Measurements from ENCODE around the gene MYO5B. TPM values are rescaled to one million over a fixed set of nuclear protein-coding genes. Genes with fewer than 3 reads are reported as not detected.
"Not testable (repeated sequence)": the region's sequence is repeated elsewhere in the genome, so short reads cannot be mapped to it uniquely, and the experiment has no call there.

The MYO5B gene
- total RNA-seq, 1 experiment from 2014 or later, result 56.7 TPM

DNA sequence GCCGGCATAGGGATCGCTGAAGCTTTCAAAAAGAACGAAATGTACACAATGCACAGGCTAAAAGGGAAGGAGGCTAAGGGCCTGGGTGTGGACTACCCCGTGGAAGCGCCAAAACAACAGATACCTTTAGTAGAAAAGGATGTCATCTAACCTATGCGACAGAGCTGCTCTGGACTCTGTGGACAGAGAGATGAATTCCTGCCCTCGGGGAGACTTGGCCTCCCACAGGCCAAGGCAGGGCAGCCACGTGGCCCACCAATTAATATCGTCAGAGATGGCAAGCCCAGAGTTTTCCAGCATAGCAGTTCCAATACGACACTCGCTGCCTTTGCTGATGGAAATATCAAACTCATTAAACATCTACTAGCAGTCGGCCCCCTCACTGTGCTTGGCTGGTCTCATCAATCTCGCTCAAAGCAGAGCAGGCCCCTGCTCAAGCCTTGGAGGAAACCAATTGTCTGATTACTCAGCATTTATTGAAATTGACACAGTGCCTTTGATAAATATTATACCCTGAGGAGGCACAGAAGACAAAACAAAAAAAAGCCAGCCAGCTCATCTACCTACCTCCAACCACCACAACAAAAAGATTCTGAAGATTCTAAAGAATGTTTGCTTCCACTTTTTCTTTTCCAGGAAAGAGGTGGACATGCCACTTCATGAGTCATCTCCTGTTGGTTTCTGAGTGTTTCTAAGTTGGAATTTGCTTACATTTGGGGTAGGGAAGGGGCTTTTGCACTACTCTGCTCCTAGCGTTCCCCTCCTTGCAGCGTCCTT lies 302.6 kb downstream of the MYO5B start:
- intact Hi-C loops (cut with micrococcal nuclease; ENCODE audit: unreplicated experiment), result no loop called here
- DNase-seq, result no peak
- no peaks in the 10 kb centered on the region for H3K36me3 Mint-ChIP-seq (ENCODE audit: insufficient read depth, unreplicated experiment)
- no peak overlapping the region for H3K4me3 Mint-ChIP-seq (ENCODE audit: low read depth, unreplicated experiment)
- CTCF ChIA-PET, result no interaction called here
- no peak overlapping the region for H3K27ac Mint-ChIP-seq (ENCODE audit: unreplicated experiment)
- BruUV-seq (replicated peaks), result no TSS peak
- peaks cover 8% of the 10 kb centered on the region for H3K4me1 Mint-ChIP-seq (ENCODE audit: low read depth, unreplicated experiment)
- no peaks in the 10 kb centered on the region for H3K9me3 Mint-ChIP-seq (ENCODE audit: low read depth, unreplicated experiment)
- H3K27me3 Mint-ChIP-seq (ENCODE audit: unreplicated experiment), result no peaks in the 10 kb centered on the region
- TF ChIP-seq, protein P1, sequence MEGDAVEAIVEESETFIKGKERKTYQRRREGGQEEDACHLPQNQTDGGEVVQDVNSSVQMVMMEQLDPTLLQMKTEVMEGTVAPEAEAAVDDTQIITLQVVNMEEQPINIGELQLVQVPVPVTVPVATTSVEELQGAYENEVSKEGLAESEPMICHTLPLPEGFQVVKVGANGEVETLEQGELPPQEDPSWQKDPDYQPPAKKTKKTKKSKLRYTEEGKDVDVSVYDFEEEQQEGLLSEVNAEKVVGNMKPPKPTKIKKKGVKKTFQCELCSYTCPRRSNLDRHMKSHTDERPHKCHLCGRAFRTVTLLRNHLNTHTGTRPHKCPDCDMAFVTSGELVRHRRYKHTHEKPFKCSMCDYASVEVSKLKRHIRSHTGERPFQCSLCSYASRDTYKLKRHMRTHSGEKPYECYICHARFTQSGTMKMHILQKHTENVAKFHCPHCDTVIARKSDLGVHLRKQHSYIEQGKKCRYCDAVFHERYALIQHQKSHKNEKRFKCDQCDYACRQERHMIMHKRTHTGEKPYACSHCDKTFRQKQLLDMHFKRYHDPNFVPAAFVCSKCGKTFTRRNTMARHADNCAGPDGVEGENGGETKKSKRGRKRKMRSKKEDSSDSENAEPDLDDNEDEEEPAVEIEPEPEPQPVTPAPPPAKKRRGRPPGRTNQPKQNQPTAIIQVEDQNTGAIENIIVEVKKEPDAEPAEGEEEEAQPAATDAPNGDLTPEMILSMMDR (IDR thresholded peaks at IDR 0.05; ENCODE audit: unreplicated experiment), result no peak

DNA sequence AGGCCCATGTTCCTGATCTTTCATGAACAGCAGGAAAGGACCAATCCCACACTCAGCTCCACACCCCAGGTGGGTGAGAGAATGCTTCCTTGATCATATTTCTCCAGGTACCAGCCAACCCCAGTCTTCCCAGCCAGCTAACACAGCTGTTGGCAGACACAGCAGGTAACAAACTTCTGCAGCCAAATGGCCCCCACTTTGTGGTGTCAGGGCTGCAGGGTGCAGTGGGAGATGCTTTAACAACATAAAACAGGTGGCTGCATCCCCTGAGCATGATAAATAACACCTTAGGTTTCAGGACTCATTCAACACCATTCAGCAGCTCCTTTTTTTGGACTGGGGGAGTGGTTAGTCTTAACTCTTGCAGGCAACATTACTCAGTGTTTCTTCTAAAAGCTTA lies 304.9 kb downstream of the MYO5B start:
- intact Hi-C loops (cut with micrococcal nuclease; ENCODE audit: unreplicated experiment), result no loop called here
- Mint-ChIP-seq H3K9me3 (ENCODE audit: low read depth, unreplicated experiment) (no peaks in the 10 kb centered on the region), H3K4me1 (ENCODE audit: low read depth, unreplicated experiment) (peaks cover 8% of the 10 kb centered on the region), H3K36me3 (ENCODE audit: insufficient read depth, unreplicated experiment) (no peaks in the 10 kb centered on the region), H3K27me3 (ENCODE audit: unreplicated experiment) (no peaks in the 10 kb centered on the region), H3K27ac (ENCODE audit: unreplicated experiment) (no peak overlapping the region), H3K4me3 (ENCODE audit: low read depth, unreplicated experiment) (no peak overlapping the region)
- no TSS peak for BruUV-seq (replicated peaks)
- no peak for DNase-seq
- TF ChIP-seq, protein P1 (IDR thresholded peaks at IDR 0.05; ENCODE audit: unreplicated experiment), result no peak
- CTCF ChIA-PET, result no interaction called here

DNA sequence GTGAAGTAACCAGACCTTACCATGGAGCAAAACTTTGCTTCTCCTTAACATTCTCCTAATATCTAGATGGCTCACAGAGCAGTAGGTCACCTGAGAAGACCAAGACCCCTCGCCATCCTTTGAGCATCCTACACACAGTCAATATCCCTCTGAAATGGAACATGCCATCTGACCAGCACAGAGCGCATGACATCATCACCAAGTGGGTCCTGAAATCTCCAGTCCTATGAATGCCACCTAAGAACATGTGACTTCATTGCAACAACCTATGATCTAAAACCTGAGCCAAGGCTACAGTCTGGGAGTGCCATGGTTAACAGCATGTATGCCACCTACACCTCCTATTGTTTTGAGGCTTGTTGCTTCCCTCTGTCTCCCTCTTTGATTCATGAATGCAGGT lies 305.4 kb downstream of the MYO5B start:
- H3K9me3 Mint-ChIP-seq (ENCODE audit: low read depth, unreplicated experiment); H3K36me3 Mint-ChIP-seq (ENCODE audit: insufficient read depth, unreplicated experiment); intact Hi-C loops (cut with micrococcal nuclease; ENCODE audit: unreplicated experiment); H3K27ac Mint-ChIP-seq (ENCODE audit: unreplicated experiment); CTCF ChIA-PET; H3K4me1 Mint-ChIP-seq (ENCODE audit: low read depth, unreplicated experiment); BruUV-seq (replicated peaks); H3K4me3 Mint-ChIP-seq (ENCODE audit: low read depth, unreplicated experiment); DNase-seq; H3K27me3 Mint-ChIP-seq (ENCODE audit: unreplicated experiment): not testable (repeated sequence)

DNA sequence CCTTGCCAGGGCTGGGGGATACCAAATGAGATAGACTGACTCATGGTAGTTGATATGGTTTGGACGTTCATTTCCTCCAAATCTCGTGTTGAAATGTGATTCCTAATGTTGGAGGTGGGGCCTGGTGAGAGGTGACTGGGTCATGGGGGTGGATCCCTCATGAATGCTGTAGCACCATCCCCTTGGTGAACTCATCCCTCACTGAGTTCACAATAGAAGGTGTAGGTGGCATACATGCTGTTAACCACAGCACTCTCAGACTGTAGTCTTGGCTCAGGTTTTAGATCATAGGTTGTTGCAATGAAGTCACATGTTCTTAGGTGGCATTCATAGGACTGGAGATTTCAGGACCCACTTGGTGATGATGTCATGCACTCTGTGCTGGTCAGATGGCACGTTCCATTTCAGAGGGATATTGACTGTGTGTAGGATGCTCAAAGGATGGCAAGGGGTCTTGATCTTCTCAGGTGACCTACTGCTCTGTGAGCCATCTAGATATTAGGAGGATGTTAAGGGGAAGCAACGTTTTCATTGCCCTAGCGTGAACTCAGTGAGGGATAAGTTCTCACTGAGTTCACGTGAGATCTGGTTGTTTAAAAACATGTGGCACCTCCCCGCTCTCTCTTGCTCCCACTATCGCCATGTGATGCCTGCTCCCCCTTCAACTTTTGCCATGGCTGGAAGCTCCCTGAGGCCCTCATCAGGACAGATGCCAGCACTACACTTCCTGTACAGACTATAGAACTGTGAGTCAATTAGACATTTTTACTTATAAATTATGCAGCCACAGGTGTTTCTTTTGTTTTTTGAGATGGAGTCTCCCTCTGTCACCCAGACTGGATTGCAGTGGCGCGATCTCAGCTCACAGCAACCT lies 307.8 kb downstream of the MYO5B start:
- H3K9me3 Mint-ChIP-seq (ENCODE audit: low read depth, unreplicated experiment), result no peaks in the 10 kb centered on the region
- no peaks in the 10 kb centered on the region for H3K36me3 Mint-ChIP-seq (ENCODE audit: insufficient read depth, unreplicated experiment)
- intact Hi-C loops (cut with micrococcal nuclease; ENCODE audit: unreplicated experiment), result no loop called here
- no peaks in the 10 kb centered on the region for H3K27me3 Mint-ChIP-seq (ENCODE audit: unreplicated experiment)
- CTCF ChIA-PET, result interaction anchor here (0.7 kb wide), 1 partner anchor 53 kb away, joined by 3 read pairs; no protein-coding TSS in a partner anchor
- H3K4me1 Mint-ChIP-seq (ENCODE audit: low read depth, unreplicated experiment), result no peaks in the 10 kb centered on the region
- H3K27ac Mint-ChIP-seq (ENCODE audit: unreplicated experiment), result no peak overlapping the region
- no peak for DNase-seq
- no peak overlapping the region for H3K4me3 Mint-ChIP-seq (ENCODE audit: low read depth, unreplicated experiment)
- TF ChIP-seq, protein P1 (IDR thresholded peaks at IDR 0.05; ENCODE audit: unreplicated experiment), result no peak
- no TSS peak for BruUV-seq (replicated peaks)
